Transverse colon (tissue), 4 donors: ENCODE results near the gene CDC16.

Experiments used
- POLR2A ChIP-seq: fragments of 450-650 bp; IDR thresholded peaks from one replicate; pipeline ENCODE4 v1.6.1; 2016; ENCODE audit warnings: antibody characterized with exemption, mild to moderate bottlenecking, moderate library complexity
- POLR2AphosphoS5 ChIP-seq, 3 donors: sonication (generic); formaldehyde crosslinking; IDR thresholded peaks; one replicate each; pipeline ENCODE4 v1.6.1; 2016; ENCODE audit warnings: antibody characterized with exemption in 3 of 3
- TF ChIP-seq, protein P1 (sequence below), 5 experiments: fragments of 200-600 bp in 3 of 5; fragments of 450-650 bp in 2 of 5; sonication (generic) in 3 of 5; IDR thresholded peaks; 1 replicate in 2 of 5; 2 replicates in 3 of 5; pipeline ENCODE4 v1.5.1; 2016 to 2017; ENCODE audit warnings: antibody characterized with exemption in 5 of 5, inconsistent platforms in 3 of 5, mild to moderate bottlenecking in 2 of 5, moderate library complexity in 1 of 5

- TF ChIP-seq POLR2A (no peak), POLR2AphosphoS5 (IDR thresholded peaks at IDR 0.05) (no peak)
- TF ChIP-seq, protein P1, sequence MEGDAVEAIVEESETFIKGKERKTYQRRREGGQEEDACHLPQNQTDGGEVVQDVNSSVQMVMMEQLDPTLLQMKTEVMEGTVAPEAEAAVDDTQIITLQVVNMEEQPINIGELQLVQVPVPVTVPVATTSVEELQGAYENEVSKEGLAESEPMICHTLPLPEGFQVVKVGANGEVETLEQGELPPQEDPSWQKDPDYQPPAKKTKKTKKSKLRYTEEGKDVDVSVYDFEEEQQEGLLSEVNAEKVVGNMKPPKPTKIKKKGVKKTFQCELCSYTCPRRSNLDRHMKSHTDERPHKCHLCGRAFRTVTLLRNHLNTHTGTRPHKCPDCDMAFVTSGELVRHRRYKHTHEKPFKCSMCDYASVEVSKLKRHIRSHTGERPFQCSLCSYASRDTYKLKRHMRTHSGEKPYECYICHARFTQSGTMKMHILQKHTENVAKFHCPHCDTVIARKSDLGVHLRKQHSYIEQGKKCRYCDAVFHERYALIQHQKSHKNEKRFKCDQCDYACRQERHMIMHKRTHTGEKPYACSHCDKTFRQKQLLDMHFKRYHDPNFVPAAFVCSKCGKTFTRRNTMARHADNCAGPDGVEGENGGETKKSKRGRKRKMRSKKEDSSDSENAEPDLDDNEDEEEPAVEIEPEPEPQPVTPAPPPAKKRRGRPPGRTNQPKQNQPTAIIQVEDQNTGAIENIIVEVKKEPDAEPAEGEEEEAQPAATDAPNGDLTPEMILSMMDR (IDR thresholded peaks at IDR 0.05) = no peak
Measured at GRCh38 chr13:114260814-114261213, 26.1 kb downstream of the CDC16 start.
